ENCODE measurements around the gene LIPT2. TPM values are rescaled to one million over a fixed set of nuclear protein-coding genes. Genes with fewer than 3 reads are reported as not detected.

LIPT2 gene
- total RNA-seq, 1 donor from 2014 or later, result 4.1 TPM

GRCh38 chr11:74468521-74468920 lies 25.0 kb downstream of the LIPT2 start:
- no peak overlapping the region for H3K27ac Mint-ChIP-seq
- TF ChIP-seq CTCF (IDR thresholded peaks at IDR 0.05), result no peak
- H3K27me3 Mint-ChIP-seq, result peaks cover 28% of the 10 kb centered on the region
- no peak for DNase-seq
- no peaks in the 10 kb centered on the region for H3K9me3 Mint-ChIP-seq
- no peak overlapping the region for H3K4me3 Mint-ChIP-seq
- no peaks in the 10 kb centered on the region for H3K36me3 Mint-ChIP-seq (ENCODE audit: low read depth)
- ChIA-PET POLR2A (no interaction called here), CTCF (no interaction called here)
- H3K4me1 Mint-ChIP-seq, result peaks cover 2% of the 10 kb centered on the region
- ATAC-seq (ENCODE audit: low read depth), result no peak
- intact Hi-C loops (cut with micrococcal nuclease), result no loop called here

- no peak for DNase-seq
- Mint-ChIP-seq H3K36me3 (ENCODE audit: low read depth) (no peaks in the 10 kb centered on the region), H3K4me1 (peaks cover 2% of the 10 kb centered on the region), H3K4me3 (no peak overlapping the region), H3K27me3 (peaks cover 28% of the 10 kb centered on the region), H3K9me3 (no peaks in the 10 kb centered on the region), H3K27ac (no peak overlapping the region)
- TF ChIP-seq CTCF (IDR thresholded peaks at IDR 0.05), result no peak
- ChIA-PET CTCF (no interaction called here), POLR2A (no interaction called here)
- no peak for ATAC-seq (ENCODE audit: low read depth)
- intact Hi-C loops (cut with micrococcal nuclease), result no loop called here
Measured at GRCh38 chr11:74468058-74468457, 25.5 kb downstream of the LIPT2 start.

GRCh38 chr11:74466916-74467885 lies 26.3 kb downstream of the LIPT2 start, which contains the start of gene KCNE3:
Gene KCNE3, minus strand, starts transcription at chr11:74467549. Its CDS starts 9,986 bp downstream, at chr11:74457563.
- intact Hi-C loops (cut with micrococcal nuclease), result no loop called here
- ATAC-seq (ENCODE audit: low read depth), result no peak
- no peak within 1 kb of the TSS for H3K4me3 Mint-ChIP-seq
- H3K36me3 Mint-ChIP-seq (ENCODE audit: low read depth), result no peaks in the 10 kb centered on the region
- POLR2A ChIA-PET, result no interaction called here
- DNase-seq, result no peak
- peaks cover 2% of the 10 kb centered on the region for H3K4me1 Mint-ChIP-seq
- H3K9me3 Mint-ChIP-seq, result no peaks in the 10 kb centered on the region
- CTCF ChIA-PET, result no interaction called here
- no peak within 1 kb of the TSS for H3K27ac Mint-ChIP-seq
- TF ChIP-seq CTCF (IDR thresholded peaks at IDR 0.05), result no peak
- H3K27me3 Mint-ChIP-seq, result peaks cover 28% of the 10 kb centered on the region

GRCh38 chr11:74465291-74465708 lies 28.2 kb downstream of the LIPT2 start:
- ATAC-seq (ENCODE audit: low read depth) (no peak), DNase-seq (no peak)
- ChIA-PET POLR2A (no interaction called here), CTCF (no interaction called here)
- Mint-ChIP-seq H3K4me3 (no peak overlapping the region), H3K36me3 (ENCODE audit: low read depth) (no peaks in the 10 kb centered on the region), H3K4me1 (peaks cover 2% of the 10 kb centered on the region), H3K9me3 (no peaks in the 10 kb centered on the region), H3K27me3 (peaks cover 25% of the 10 kb centered on the region), H3K27ac (no peak overlapping the region)
- TF ChIP-seq CTCF (IDR thresholded peaks at IDR 0.05), result no peak
- intact Hi-C loops (cut with micrococcal nuclease), result no loop called here

GRCh38 chr11:74464746-74465145 lies 28.8 kb downstream of the LIPT2 start:
- H3K27me3 Mint-ChIP-seq, result peaks cover 25% of the 10 kb centered on the region
- DNase-seq, result no peak
- H3K4me1 Mint-ChIP-seq, result peaks cover 2% of the 10 kb centered on the region
- intact Hi-C loops (cut with micrococcal nuclease), result no loop called here
- CTCF ChIA-PET, result no interaction called here
- POLR2A ChIA-PET, result no interaction called here
- TF ChIP-seq CTCF (IDR thresholded peaks at IDR 0.05), result no peak
- no peak overlapping the region for H3K4me3 Mint-ChIP-seq
- H3K36me3 Mint-ChIP-seq (ENCODE audit: low read depth), result no peaks in the 10 kb centered on the region
- ATAC-seq (ENCODE audit: low read depth), result no peak
- H3K9me3 Mint-ChIP-seq, result no peaks in the 10 kb centered on the region
- no peak overlapping the region for H3K27ac Mint-ChIP-seq

All from activated B cell treated with CpG ODN at 0.5 μM for 24 hours (primary cell).